SJCRH30 (cell line): ENCODE measurements around the gene RPS19. TPM values are rescaled to one million over a fixed set of nuclear protein-coding genes. Genes with fewer than 3 reads are reported as not detected.
"Not testable (repeated sequence)": the region's sequence is repeated elsewhere in the genome, so short reads cannot be mapped to it uniquely, and the experiment has no call there.

Experiments
- DNase-seq, 2 experiments: peaks; one replicate each; pipeline ENCODE4 v3.0.0-alpha.2; 2015 to 2020
- H3K27ac ChIP-seq: fragments of 250-450 bp; sonication (Bioruptor Pico); 2 replicates; pipeline ENCODE4 v1.5.1; 2020; ENCODE audit warnings: mild to moderate bottlenecking, moderate library complexity
- H3K27me3 ChIP-seq: fragments of 250-450 bp; sonication (Bioruptor Pico); 2 replicates; pipeline ENCODE4 v1.5.1; 2020; ENCODE audit warnings: mild to moderate bottlenecking, moderate library complexity
- H3K36me3 ChIP-seq: fragments of 250-450 bp; sonication (Bioruptor Pico); 2 replicates; pipeline ENCODE4 v1.5.1; 2020; ENCODE audit warnings: mild to moderate bottlenecking, moderate library complexity
- H3K4me1 ChIP-seq: fragments of 250-450 bp; sonication (Bioruptor Pico); 2 replicates; pipeline ENCODE4 v1.5.1; 2020; ENCODE audit warnings: mild to moderate bottlenecking, moderate library complexity
- H3K4me3 ChIP-seq: fragments of 250-450 bp; sonication (Bioruptor Pico); 2 replicates; pipeline ENCODE4 v1.5.1; 2020; ENCODE audit warnings: mild to moderate bottlenecking, moderate library complexity
- H3K9me3 ChIP-seq: fragments of 250-450 bp; sonication (Bioruptor Pico); replicated peaks from 2 replicates; pipeline ENCODE4 v1.5.1; 2020; ENCODE audit warnings: mild to moderate bottlenecking, moderate library complexity
- total RNA-seq: library from RNA; depleted of rRNA; stranded (reverse); fragments of >200 nt; shearing (Covaris generic); gene quantifications from 2 replicates; pipeline ENCODE4 v1.2.3, GENCODE V29; 2014

RPS19 gene
- total RNA-seq, 1 experiment from 2014 or later = 2,068 TPM

GRCh38 chr19:41866284-41866683 lies 6.2 kb downstream of the RPS19 start:
- DNase-seq = peak; percentile 73 to 77
- Histone ChIP-seq H3K4me3 (no peak overlapping the region), H3K36me3 (peaks cover 98% of the 10 kb centered on the region), H3K9me3 (no peaks in the 10 kb centered on the region), H3K27me3 (no peaks in the 10 kb centered on the region), H3K27ac (peak overlapping the region; percentile 3; the same call in 1 of the 2 replicates), H3K4me1 (peaks cover 17% of the 10 kb centered on the region)

GRCh38 chr19:41868120-41868988 lies 8.3 kb downstream of the RPS19 start:
- H3K36me3 ChIP-seq = peaks cover 84% of the 10 kb centered on the region
- no peak for DNase-seq
- H3K4me3 ChIP-seq = no peak overlapping the region
- H3K4me1 ChIP-seq = peaks cover 7% of the 10 kb centered on the region
- H3K27me3 ChIP-seq = no peaks in the 10 kb centered on the region
- no peak overlapping the region for H3K27ac ChIP-seq
- no peaks in the 10 kb centered on the region for H3K9me3 ChIP-seq

- no peaks in the 10 kb centered on the region for H3K27me3 ChIP-seq
- DNase-seq = no peak
- H3K4me1 ChIP-seq = peaks cover 5% of the 10 kb centered on the region
- H3K36me3 ChIP-seq = peaks cover 79% of the 10 kb centered on the region
- H3K9me3 ChIP-seq = no peaks in the 10 kb centered on the region
- no peak overlapping the region for H3K4me3 ChIP-seq
- H3K27ac ChIP-seq = no peak overlapping the region
Observed at GRCh38 chr19:41868989-41869300, 8.9 kb downstream of the RPS19 start.

- no peaks in the 10 kb centered on the region for H3K27me3 ChIP-seq
- DNase-seq = no peak
- no peak overlapping the region for H3K4me3 ChIP-seq
- H3K4me1 ChIP-seq = peaks cover 5% of the 10 kb centered on the region
- H3K27ac ChIP-seq = no peak overlapping the region
- H3K36me3 ChIP-seq = peaks cover 74% of the 10 kb centered on the region
- H3K9me3 ChIP-seq = no peaks in the 10 kb centered on the region
Observed at GRCh38 chr19:41869374-41869955, 9.4 kb downstream of the RPS19 start.

GRCh38 chr19:41870401-41870873 lies 10.4 kb downstream of the RPS19 start:
- no peaks in the 10 kb centered on the region for H3K27me3 ChIP-seq
- H3K4me3 ChIP-seq = no peak overlapping the region
- no peaks in the 10 kb centered on the region for H3K9me3 ChIP-seq
- peaks cover 4% of the 10 kb centered on the region for H3K4me1 ChIP-seq
- H3K36me3 ChIP-seq = peaks cover 64% of the 10 kb centered on the region
- no peak overlapping the region for H3K27ac ChIP-seq
- no peak for DNase-seq

- H3K4me1 ChIP-seq = no peaks in the 10 kb centered on the region; the same call in 1 of the 2 replicates
- no peak overlapping the region for H3K27ac ChIP-seq
- H3K27me3 ChIP-seq = no peaks in the 10 kb centered on the region
- no peak for DNase-seq
- no peak overlapping the region for H3K4me3 ChIP-seq
- H3K36me3 ChIP-seq = peaks cover 51% of the 10 kb centered on the region
- H3K9me3 ChIP-seq = no peaks in the 10 kb centered on the region
Observed at GRCh38 chr19:41871573-41872383, 11.7 kb downstream of the RPS19 start.

- Histone ChIP-seq H3K9me3 (no peaks in the 10 kb centered on the region), H3K4me1 (no peaks in the 10 kb centered on the region; the same call in 1 of the 2 replicates), H3K27me3 (no peaks in the 10 kb centered on the region), H3K27ac (no peak overlapping the region), H3K4me3 (no peak overlapping the region), H3K36me3 (peaks cover 45% of the 10 kb centered on the region)
- DNase-seq = no peak
Observed at GRCh38 chr19:41872384-41872774, 12.3 kb downstream of the RPS19 start.

- DNase-seq = peak; percentile 74 to 78
- H3K36me3 ChIP-seq = peaks cover 39% of the 10 kb centered on the region
- H3K27me3 ChIP-seq = 0 out of 2 replicates have a peak, but pooled peaks cover 4% of the 10 kb centered on the region
- H3K27ac ChIP-seq = no peak overlapping the region
- no peak overlapping the region for H3K4me3 ChIP-seq
- H3K4me1 ChIP-seq = no peaks in the 10 kb centered on the region; the same call in 1 of the 2 replicates
- no peaks in the 10 kb centered on the region for H3K9me3 ChIP-seq
Observed at GRCh38 chr19:41872775-41873647, 13.0 kb downstream of the RPS19 start.

- DNase-seq, H3K36me3 ChIP-seq, H3K9me3 ChIP-seq, H3K4me1 ChIP-seq, H3K27me3 ChIP-seq, H3K27ac ChIP-seq, H3K4me3 ChIP-seq: not testable (repeated sequence)
Observed at GRCh38 chr19:41875973-41876372, 15.9 kb downstream of the RPS19 start.

- Histone ChIP-seq H3K36me3 (no peaks in the 10 kb centered on the region), H3K27ac (no peak within 1 kb of the TSS), H3K4me3 (no peak within 1 kb of the TSS), H3K4me1 (no peaks in the 10 kb centered on the region; the same call in 1 of the 2 replicates), H3K9me3 (no peaks in the 10 kb centered on the region), H3K27me3 (0 out of 2 replicates have a peak, but pooled peaks cover 4% of the 10 kb centered on the region)
- peak; percentile 61 to 63 for DNase-seq
Observed at GRCh38 chr19:41876847-41877832, 17.1 kb downstream of the RPS19 start, which contains the start of gene CD79A. Gene CD79A (plus strand): TSS chr19:41877279. CDS start chr19:41877305, 26 bp downstream.

GRCh38 chr19:41877916-41878905 lies 18.2 kb downstream of the RPS19 start:
- Histone ChIP-seq H3K4me1 (no peaks in the 10 kb centered on the region; the same call in 1 of the 2 replicates), H3K9me3 (no peaks in the 10 kb centered on the region), H3K36me3 (no peaks in the 10 kb centered on the region), H3K27me3 (0 out of 2 replicates have a peak, but pooled peaks cover 4% of the 10 kb centered on the region), H3K4me3 (no peak overlapping the region), H3K27ac (no peak overlapping the region)
- DNase-seq = no peak

- Histone ChIP-seq H3K36me3 (no peaks in the 10 kb centered on the region), H3K9me3 (no peaks in the 10 kb centered on the region), H3K4me1 (no peaks in the 10 kb centered on the region; the same call in 1 of the 2 replicates), H3K27me3 (0 out of 2 replicates have a peak, but pooled peaks cover 4% of the 10 kb centered on the region), H3K4me3 (no peak overlapping the region), H3K27ac (no peak overlapping the region)
- no peak for DNase-seq
Observed at GRCh38 chr19:41879080-41879479, 19.0 kb downstream of the RPS19 start.
